Stomach (tissue), 4 donors: ENCODE measurements around the gene PTPRF.

ENCODE experiments used
- POLR2A ChIP-seq, 4 donors: fragments of 450-650 bp; IDR thresholded peaks; one replicate each; pipeline ENCODE4 v1.6.1; 2016; ENCODE audit warnings: antibody characterized with exemption in 4 of 4, control low read depth in 2 of 4, mild to moderate bottlenecking in 1 of 4, moderate library complexity in 1 of 4
- POLR2AphosphoS5 ChIP-seq, 3 donors: sonication (generic); formaldehyde crosslinking; IDR thresholded peaks; one replicate each; pipeline ENCODE4 v1.6.1; 2016; ENCODE audit warnings: antibody characterized with exemption in 3 of 3
- TF ChIP-seq, protein P1 (sequence below), 7 experiments: fragments of 450-650 bp in 4 of 7; fragments of 200-600 bp in 3 of 7; sonication (generic) in 3 of 7; IDR thresholded peaks; one replicate each; pipeline ENCODE4 v1.5.1; 2016 to 2019; ENCODE audit warnings: antibody characterized with exemption in 7 of 7, control low read depth in 2 of 7, mild to moderate bottlenecking in 1 of 7

DNA sequence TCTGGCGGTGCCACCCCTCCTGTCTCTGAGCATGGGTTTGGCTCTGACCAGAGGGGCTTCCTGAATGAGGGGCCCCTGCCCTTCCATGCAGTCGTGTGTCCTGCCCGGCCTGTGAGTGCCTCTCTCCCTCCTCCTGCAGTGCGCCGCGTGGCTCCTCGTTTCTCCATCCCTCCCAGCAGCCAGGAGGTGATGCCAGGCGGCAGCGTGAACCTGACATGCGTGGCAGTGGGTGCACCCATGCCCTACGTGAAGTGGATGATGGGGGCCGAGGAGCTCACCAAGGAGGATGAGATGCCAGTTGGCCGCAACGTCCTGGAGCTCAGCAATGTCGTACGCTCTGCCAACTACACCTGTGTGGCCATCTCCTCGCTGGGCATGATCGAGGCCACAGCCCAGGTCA lies 57.9 kb downstream of the PTPRF start:
- TF ChIP-seq POLR2A (IDR thresholded peaks at IDR 0.05): no peak
- no peak for TF ChIP-seq POLR2AphosphoS5 (IDR thresholded peaks at IDR 0.05)
- TF ChIP-seq, protein P1, sequence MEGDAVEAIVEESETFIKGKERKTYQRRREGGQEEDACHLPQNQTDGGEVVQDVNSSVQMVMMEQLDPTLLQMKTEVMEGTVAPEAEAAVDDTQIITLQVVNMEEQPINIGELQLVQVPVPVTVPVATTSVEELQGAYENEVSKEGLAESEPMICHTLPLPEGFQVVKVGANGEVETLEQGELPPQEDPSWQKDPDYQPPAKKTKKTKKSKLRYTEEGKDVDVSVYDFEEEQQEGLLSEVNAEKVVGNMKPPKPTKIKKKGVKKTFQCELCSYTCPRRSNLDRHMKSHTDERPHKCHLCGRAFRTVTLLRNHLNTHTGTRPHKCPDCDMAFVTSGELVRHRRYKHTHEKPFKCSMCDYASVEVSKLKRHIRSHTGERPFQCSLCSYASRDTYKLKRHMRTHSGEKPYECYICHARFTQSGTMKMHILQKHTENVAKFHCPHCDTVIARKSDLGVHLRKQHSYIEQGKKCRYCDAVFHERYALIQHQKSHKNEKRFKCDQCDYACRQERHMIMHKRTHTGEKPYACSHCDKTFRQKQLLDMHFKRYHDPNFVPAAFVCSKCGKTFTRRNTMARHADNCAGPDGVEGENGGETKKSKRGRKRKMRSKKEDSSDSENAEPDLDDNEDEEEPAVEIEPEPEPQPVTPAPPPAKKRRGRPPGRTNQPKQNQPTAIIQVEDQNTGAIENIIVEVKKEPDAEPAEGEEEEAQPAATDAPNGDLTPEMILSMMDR (IDR thresholded peaks at IDR 0.05): no peak
